H9 (cell line): ENCODE measurements around the gene CCDC91. TPM values are rescaled to one million over a fixed set of nuclear protein-coding genes. Genes with fewer than 3 reads are reported as not detected.

Experiments used
- DNase-seq: peaks from one replicate; pipeline ENCODE4 v3.0.0-alpha.2; 2017
- H2AFZ ChIP-seq: one replicate; pipeline ENCODE4 v1.6.1; 2013; ENCODE audit warnings: mild to moderate bottlenecking, low read length, control low read depth, moderate library complexity
- H2AK5ac ChIP-seq: 2 replicates; pipeline ENCODE4 v1.6.1; 2013; ENCODE audit warnings: low read length, control low read depth, mixed read lengths; ENCODE audit not compliant: insufficient read length
- H2BK120ac ChIP-seq: one replicate; pipeline ENCODE4 v1.6.1; 2013; ENCODE audit warnings: low read depth, mild to moderate bottlenecking, low read length, control low read depth, inconsistent platforms; ENCODE audit not compliant: poor library complexity, severe bottlenecking
- H2BK12ac ChIP-seq: 2 replicates; pipeline ENCODE4 v1.6.1; 2013; ENCODE audit warnings: low read length, control low read depth, mixed read lengths, low read depth; ENCODE audit not compliant: insufficient read length
- H2BK15ac ChIP-seq: 2 replicates; pipeline ENCODE4 v1.6.1; 2013; ENCODE audit warnings: low read depth, low read length, control low read depth
- H2BK20ac ChIP-seq: one replicate; pipeline ENCODE4 v1.6.1; 2013; ENCODE audit warnings: low read depth, mild to moderate bottlenecking, low read length, control low read depth, inconsistent platforms; ENCODE audit not compliant: poor library complexity, severe bottlenecking
- H2BK5ac ChIP-seq: 2 replicates; pipeline ENCODE4 v1.6.1; 2013; ENCODE audit warnings: low read length, control low read depth, mixed read lengths; ENCODE audit not compliant: insufficient read length
- H3K14ac ChIP-seq: 2 replicates; pipeline ENCODE4 v1.6.1; 2013; ENCODE audit warnings: low read length, control low read depth; ENCODE audit not compliant: insufficient read depth
- H3K18ac ChIP-seq: 2 replicates; pipeline ENCODE4 v1.6.1; 2013; ENCODE audit warnings: low read depth, mild to moderate bottlenecking, mixed read lengths, low read length, control low read depth; ENCODE audit not compliant: insufficient read length
- H3K23ac ChIP-seq: 2 replicates; pipeline ENCODE4 v1.6.1; 2013; ENCODE audit warnings: low read length, control low read depth, mixed read lengths, low read depth; ENCODE audit not compliant: insufficient read length
- H3K23me2 ChIP-seq: 2 replicates; pipeline ENCODE4 v1.6.1; 2013; ENCODE audit warnings: low read depth, mild to moderate bottlenecking, mixed read lengths, low read length, control low read depth; ENCODE audit not compliant: insufficient read length, poor library complexity, severe bottlenecking
- H3K27ac ChIP-seq: 2 replicates; pipeline ENCODE4 v1.5.1; 2013; ENCODE audit warnings: low read length, control low read depth, mixed read lengths, low read depth; ENCODE audit not compliant: insufficient read length
- H3K27me3 ChIP-seq: 2 replicates; pipeline ENCODE4 v1.6.1; 2013; ENCODE audit warnings: low read length, control low read depth, inconsistent platforms; ENCODE audit not compliant: insufficient read depth
- H3K4ac ChIP-seq: 2 replicates; pipeline ENCODE4 v1.6.1; 2013; ENCODE audit warnings: low read depth, mild to moderate bottlenecking, control low read depth, inconsistent platforms, low read length, moderate library complexity
- H3K4me1 ChIP-seq: 2 replicates; pipeline ENCODE4 v1.6.1; 2013; ENCODE audit warnings: low read length, control low read depth, inconsistent platforms; ENCODE audit not compliant: insufficient read depth
- H3K4me2 ChIP-seq: 2 replicates; pipeline ENCODE4 v1.6.1; 2013; ENCODE audit warnings: low read length, control low read depth, mixed read lengths; ENCODE audit not compliant: insufficient read length, insufficient read depth
- H3K56ac ChIP-seq: 2 replicates; pipeline ENCODE4 v1.6.1; 2013; ENCODE audit warnings: low read depth, mild to moderate bottlenecking, mixed read lengths, low read length, control low read depth; ENCODE audit not compliant: insufficient read length
- H3K79me1 ChIP-seq: 2 replicates; pipeline ENCODE4 v1.6.1; 2013; ENCODE audit warnings: low read depth, mild to moderate bottlenecking, moderate library complexity, low read length, control low read depth, inconsistent platforms; ENCODE audit not compliant: insufficient read depth, poor library complexity, severe bottlenecking
- H3K79me2 ChIP-seq: 2 replicates; pipeline ENCODE4 v1.6.1; 2013; ENCODE audit warnings: low read length, control low read depth, inconsistent platforms; ENCODE audit not compliant: insufficient read depth
- H3K9ac ChIP-seq: 2 replicates; pipeline ENCODE4 v1.6.1; 2013; ENCODE audit warnings: low read length, control low read depth, mixed read lengths; ENCODE audit not compliant: insufficient read length; ENCODE audit errors: extremely low read depth
- H3K9me3 ChIP-seq: one replicate; pipeline ENCODE4 v1.6.1; 2013; ENCODE audit warnings: low read depth, low read length, inconsistent platforms; ENCODE audit not compliant: control insufficient read depth
- H3T11ph ChIP-seq: one replicate; pipeline ENCODE4 v1.6.1; 2013; ENCODE audit warnings: mild to moderate bottlenecking, low read length, control low read depth, inconsistent platforms
- H4K20me1 ChIP-seq: one replicate; pipeline ENCODE4 v1.6.1; 2013; ENCODE audit not compliant: control insufficient read depth, insufficient read length, insufficient read depth
- H4K5ac ChIP-seq: 2 replicates; pipeline ENCODE4 v1.6.1; 2013; ENCODE audit warnings: low read depth, mild to moderate bottlenecking, mixed read lengths, low read length, control low read depth; ENCODE audit not compliant: insufficient read length
- H4K8ac ChIP-seq: replicated peaks from 2 replicates; pipeline ENCODE4 v1.6.1; 2013; ENCODE audit warnings: low read length, control low read depth, mixed read lengths, low read depth; ENCODE audit not compliant: insufficient read length
- H4K91ac ChIP-seq: 2 replicates; pipeline ENCODE4 v1.6.1; 2013; ENCODE audit warnings: low read depth, mild to moderate bottlenecking, moderate library complexity, mixed read lengths, low read length, control low read depth; ENCODE audit not compliant: insufficient read length
- H3K27ac Mint-ChIP-seq, 3 experiments: 2 replicates in 2 of 3; 3 replicates in 1 of 3; pipeline ENCODE4 v1.8.0; 2020 to 2021; ENCODE audit warnings: mixed read lengths in 3 of 3, mild to moderate bottlenecking in 1 of 3, moderate library complexity in 1 of 3
- H3K27me3 Mint-ChIP-seq: 2 replicates; pipeline ENCODE4 v1.8.0; 2021; ENCODE audit warnings: low read depth, mild to moderate bottlenecking, moderate library complexity, mixed read lengths
- H3K36me3 Mint-ChIP-seq, 3 experiments: 2 replicates in 2 of 3; 3 replicates in 1 of 3; pipeline ENCODE4 v1.8.0; 2020 to 2021; ENCODE audit warnings: low read depth in 3 of 3, mixed read lengths in 3 of 3; ENCODE audit not compliant: insufficient read depth in 1 of 3
- H3K4me1 Mint-ChIP-seq, 2 experiments: 2 replicates each; pipeline ENCODE4 v1.8.0; 2020; ENCODE audit warnings: mixed read lengths in 2 of 2
- H3K4me3 Mint-ChIP-seq, 2 experiments: 2 replicates in 1 of 2; 3 replicates in 1 of 2; pipeline ENCODE4 v1.8.0; 2020 to 2021; ENCODE audit warnings: mild to moderate bottlenecking in 2 of 2, mixed read lengths in 2 of 2, moderate library complexity in 1 of 2
- H3K9me3 Mint-ChIP-seq, 2 experiments: 2 replicates in 1 of 2; 3 replicates in 1 of 2; pipeline ENCODE4 v1.8.0; 2020; ENCODE audit warnings: mild to moderate bottlenecking in 2 of 2, mixed read lengths in 2 of 2, moderate library complexity in 1 of 2
- CTCF ChIP-seq: fragments of 200-600 bp; sonication (generic); conservative IDR thresholded peaks from 3 replicates; pipeline ENCODE4 v1.8.0; 2021; ENCODE audit warnings: antibody characterized with exemption, mild to moderate bottlenecking
- WGBS: extraction: QIAGEN DNeasy Blood & Tissue Kit; methylation state at CpG from one replicate; pipeline ENCODE4 v1.1.7; 2013; ENCODE audit warnings: missing lambda C conversion rate, low lambda C conversion rate, mixed read lengths; ENCODE audit not compliant: insufficient read length; ENCODE audit errors: extremely low coverage; 5-methylcytosine and 5-hydroxymethylcytosine counted together
- total RNA-seq: library from RNA; stranded (reverse); gene quantifications from 2 replicates; pipeline ENCODE4 v1.2.1, GENCODE V29; 2021

Gene CCDC91
- total RNA-seq, 1 experiment from 2014 or later, result 22.7 TPM

- no CpG with 5 or more reads among the region's 2 CpGs for WGBS
- H3K14ac ChIP-seq, result no peak overlapping the region
- H3K9me3 Mint-ChIP-seq, result no peaks in the 10 kb centered on the region
- no peak overlapping the region for H2BK120ac ChIP-seq
- H4K5ac ChIP-seq, result no peak overlapping the region
- no peaks in the 10 kb centered on the region for H3K4me1 ChIP-seq
- H3K27ac ChIP-seq, result no peak overlapping the region
- TF ChIP-seq CTCF, result no peak
- H2AK5ac ChIP-seq, result no peak overlapping the region
- no peak overlapping the region for H3K4me2 ChIP-seq
- peaks cover 9 to 10% of the 10 kb centered on the region in 2 experiments for H3K4me1 Mint-ChIP-seq
- no peaks in the 10 kb centered on the region for H3K27me3 ChIP-seq
- H2AFZ ChIP-seq, result no peak overlapping the region
- no peak overlapping the region for H3K4ac ChIP-seq
- H3K79me1 ChIP-seq, result no peaks in the 10 kb centered on the region
- no peak overlapping the region for H4K8ac ChIP-seq
- H3K79me2 ChIP-seq, result no peaks in the 10 kb centered on the region
- no peaks in the 10 kb centered on the region for H3K27me3 Mint-ChIP-seq
- no peak overlapping the region for H2BK20ac ChIP-seq
- H3T11ph ChIP-seq, result no peak overlapping the region
- H4K20me1 ChIP-seq, result no peaks in the 10 kb centered on the region
- no peak overlapping the region for H3K9ac ChIP-seq
- H3K23ac ChIP-seq, result no peak overlapping the region
- no peak overlapping the region for H3K4me3 Mint-ChIP-seq
- no peaks in the 10 kb centered on the region for H3K9me3 ChIP-seq
- no peak overlapping the region for H3K27ac Mint-ChIP-seq
- H3K36me3 Mint-ChIP-seq, result no peaks in the 10 kb centered on the region; a peak in 1 of 7 replicates
- no peak overlapping the region for H4K91ac ChIP-seq
- no peak for DNase-seq
- H3K56ac ChIP-seq, result no peak overlapping the region
- no peak overlapping the region for H2BK12ac ChIP-seq
- no peak overlapping the region for H2BK15ac ChIP-seq
- no peak overlapping the region for H3K18ac ChIP-seq
- no peaks in the 10 kb centered on the region for H3K23me2 ChIP-seq
- H2BK5ac ChIP-seq, result no peak overlapping the region
These were observed 118.6 kb downstream of the CCDC91 start for GRCh38 chr12:28308891-28309290.
